Measurements from ENCODE around the gene OR2AG1.

Gene OR2AG1

GRCh38 chr11:6782720-6783119 is at the start of gene OR2AG1:
OR2AG1 (plus strand) TSS chr11:6783020; CDS start chr11:6785038, 2,018 bp downstream.
- DNase-seq, result no peak

- DNase-seq, result peak; percentile 46
These were observed 49.2 kb upstream of the OR2AG1 start for GRCh38 chr11:6733326-6734275.

- DNase-seq, result no peak
These were observed 48.2 kb upstream of the OR2AG1 start for GRCh38 chr11:6734616-6735015.

- peak; percentile 30 for DNase-seq
These were observed 47.5 kb upstream of the OR2AG1 start for GRCh38 chr11:6735306-6735705.

GRCh38 chr11:6736495-6737121 is 46.2 kb upstream of the OR2AG1 start:
- no peak for DNase-seq

- peak; percentile 82 for DNase-seq
These were observed 44.9 kb upstream of the OR2AG1 start for GRCh38 chr11:6737872-6738466.

GRCh38 chr11:6738590-6738989 is 44.2 kb upstream of the OR2AG1 start:
- DNase-seq, result no peak

- no peak for DNase-seq
These were observed 40.6 kb upstream of the OR2AG1 start for GRCh38 chr11:6742260-6742659.

- no peak for DNase-seq
These were observed 37.8 kb upstream of the OR2AG1 start for GRCh38 chr11:6745018-6745417.

- peak; percentile 33 for DNase-seq
These were observed 37.3 kb upstream of the OR2AG1 start for GRCh38 chr11:6745465-6746015.

- DNase-seq, result peak; percentile 62
These were observed 36.7 kb upstream of the OR2AG1 start for GRCh38 chr11:6746086-6746618.

- no peak for DNase-seq
These were observed 36.2 kb upstream of the OR2AG1 start for GRCh38 chr11:6746626-6747025.

- no peak for DNase-seq
These were observed 35.6 kb upstream of the OR2AG1 start for GRCh38 chr11:6747097-6747668.

- peak; percentile 58 for DNase-seq
These were observed 27.4 kb upstream of the OR2AG1 start for GRCh38 chr11:6755303-6755952.

GRCh38 chr11:6755953-6756347 is 26.9 kb upstream of the OR2AG1 start:
- no peak for DNase-seq

GRCh38 chr11:6757373-6757967 is 25.4 kb upstream of the OR2AG1 start:
- peak; percentile 76 for DNase-seq

- no peak for DNase-seq
These were observed 10.6 kb upstream of the OR2AG1 start, which contains the start of gene OR2AG2 for GRCh38 chr11:6771926-6772893. OR2AG2 (minus strand) TSS chr11:6771976; CDS start chr11:6768957, 3,019 bp downstream.

GRCh38 chr11:6778518-6778917 is 4.3 kb upstream of the OR2AG1 start:
- no peak for DNase-seq

GRCh38 chr11:6780829-6781228 is 2.0 kb upstream of the OR2AG1 start:
- DNase-seq, result no peak

GRCh38 chr11:6790546-6790945 is 7.7 kb downstream of the OR2AG1 start:
- DNase-seq, result no peak
